C4-2B (cell line): ENCODE results near the gene MCMBP.

Experiments used
- H3K27ac ChIP-seq: fragments of 450-650 bp; 2 replicates; pipeline ENCODE4 v1.5.1; 2017
- CTCF ChIP-seq: fragments of 450-650 bp; conservative IDR thresholded peaks from 2 replicates; pipeline ENCODE4 v1.5.1; 2017; ENCODE audit warnings: mild to moderate bottlenecking
- ZFX ChIP-seq: fragments of 450-650 bp; IDR thresholded peaks from 2 replicates; pipeline ENCODE4 v1.6.1; 2017

The MCMBP gene

DNA sequence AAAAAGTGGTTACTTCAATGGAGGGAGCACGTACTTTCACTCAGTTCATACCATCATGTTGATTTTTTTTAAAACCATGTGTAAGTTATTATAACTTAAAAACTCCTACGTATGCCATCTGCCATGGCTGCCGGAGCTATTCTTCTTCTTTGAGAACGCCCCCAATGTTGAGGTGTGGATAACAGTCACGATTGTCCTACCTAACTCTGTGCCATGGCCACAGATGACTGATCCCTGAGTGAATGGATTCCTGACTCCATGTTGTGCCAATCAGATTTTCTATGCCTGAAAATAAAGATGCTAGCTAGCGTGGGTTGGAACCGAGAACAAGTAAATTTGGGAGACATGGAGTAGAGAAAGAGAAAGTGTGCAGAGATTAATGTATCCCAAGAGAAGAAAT lies 5.3 kb downstream of the MCMBP start:
- TF ChIP-seq ZFX (no peak), CTCF (no peak)
- no peak overlapping the region for H3K27ac ChIP-seq

GRCh38 chr10:119865699-119866240 lies 6.9 kb downstream of the MCMBP start:
- no peak overlapping the region for H3K27ac ChIP-seq

GRCh38 chr10:119863951-119864565 lies 8.6 kb downstream of the MCMBP start:
- TF ChIP-seq CTCF (no peak), ZFX (no peak)
- no peak overlapping the region for H3K27ac ChIP-seq

More at GRCh38 chr10:119865699-119866240, 6.9 kb downstream of the MCMBP start:
- TF ChIP-seq CTCF: no peak
- no peak for TF ChIP-seq ZFX

DNA sequence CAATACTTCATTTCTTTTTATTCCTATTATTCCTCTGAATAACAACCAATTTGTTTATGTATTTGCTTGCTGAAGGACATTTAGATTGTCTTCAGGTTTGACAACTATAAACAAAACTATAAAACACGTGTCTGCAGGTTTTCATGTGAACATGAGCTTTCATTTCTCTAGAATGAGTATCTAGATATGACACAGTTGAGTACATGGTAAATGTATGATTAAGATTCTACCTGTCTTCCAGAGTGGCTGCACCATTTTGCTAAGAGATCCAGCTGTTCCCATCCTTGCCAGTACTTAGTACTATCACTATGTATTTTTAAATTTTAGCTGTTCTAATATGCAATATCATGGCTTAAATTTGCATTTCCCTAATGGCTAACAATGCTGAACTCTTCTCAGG lies 10.1 kb downstream of the MCMBP start:
- no peak overlapping the region for H3K27ac ChIP-seq
- no peak for TF ChIP-seq ZFX
- TF ChIP-seq CTCF: no peak

- H3K27ac ChIP-seq: no peak overlapping the region
- no peak for TF ChIP-seq CTCF
- TF ChIP-seq ZFX: no peak
These were observed 11.6 kb downstream of the MCMBP start for GRCh38 chr10:119860866-119861607.

DNA sequence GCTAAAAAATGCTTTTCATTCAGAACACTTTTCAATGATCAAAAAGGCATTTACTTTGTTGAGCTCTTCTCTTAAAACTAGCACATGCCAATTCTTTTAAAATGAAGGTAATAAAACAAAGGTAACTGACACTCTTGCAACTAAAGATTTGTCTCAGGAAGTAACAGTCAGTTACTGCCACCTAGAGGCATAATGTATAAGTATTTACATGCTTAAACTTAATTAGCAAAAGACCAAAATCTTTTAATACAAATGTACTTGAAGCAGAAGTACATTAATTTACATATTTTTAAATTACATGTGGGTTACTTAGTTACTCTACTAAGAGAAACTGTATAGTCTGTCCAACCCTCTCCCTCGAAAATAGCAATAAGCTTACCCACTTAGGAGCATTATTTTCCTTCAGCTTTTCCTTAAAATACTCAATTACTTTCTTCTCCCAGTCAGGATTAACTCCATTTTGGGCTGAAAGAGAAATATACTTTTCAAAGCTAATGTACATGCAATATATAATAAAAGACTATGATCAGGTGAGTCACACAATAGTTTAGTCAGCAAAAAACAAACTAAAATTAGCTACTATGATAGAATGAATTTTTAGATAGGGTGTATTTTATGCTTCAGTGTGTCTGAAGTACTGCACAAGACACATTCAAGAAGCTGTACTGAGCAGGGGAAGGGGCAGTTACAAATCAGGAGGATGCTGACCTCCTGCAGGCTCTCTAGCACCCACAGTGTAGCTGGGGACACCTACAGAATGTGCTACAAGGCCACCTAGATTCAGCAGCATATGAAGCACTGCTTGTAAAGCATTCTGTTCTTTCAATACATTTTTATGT lies 13.0 kb downstream of the MCMBP start:
- TF ChIP-seq CTCF (peak; percentile 83), ZFX (no peak)
- no peak overlapping the region for H3K27ac ChIP-seq
